Gastrocnemius medialis (tissue), 4 donors: ENCODE data around the gene SNAP25.

Experiments
- POLR2A ChIP-seq, 2 donors: fragments of 450-650 bp; IDR thresholded peaks; one replicate each; pipeline ENCODE4 v1.6.1; 2017; ENCODE audit warnings: antibody characterized with exemption in 2 of 2, mild to moderate bottlenecking in 2 of 2, moderate library complexity in 2 of 2
- TF ChIP-seq, protein P1 (sequence below), 5 experiments: fragments of 450-650 bp in 3 of 5; fragments of 200-600 bp in 2 of 5; sonication (generic) in 2 of 5; IDR thresholded peaks in 4 of 5; conservative IDR thresholded peaks in 1 of 5; 1 replicate in 4 of 5; 2 replicates in 1 of 5; pipeline ENCODE4 v1.5.1; 2016 to 2019; ENCODE audit warnings: antibody characterized with exemption in 5 of 5, mild to moderate bottlenecking in 3 of 5, moderate library complexity in 3 of 5

DNA sequence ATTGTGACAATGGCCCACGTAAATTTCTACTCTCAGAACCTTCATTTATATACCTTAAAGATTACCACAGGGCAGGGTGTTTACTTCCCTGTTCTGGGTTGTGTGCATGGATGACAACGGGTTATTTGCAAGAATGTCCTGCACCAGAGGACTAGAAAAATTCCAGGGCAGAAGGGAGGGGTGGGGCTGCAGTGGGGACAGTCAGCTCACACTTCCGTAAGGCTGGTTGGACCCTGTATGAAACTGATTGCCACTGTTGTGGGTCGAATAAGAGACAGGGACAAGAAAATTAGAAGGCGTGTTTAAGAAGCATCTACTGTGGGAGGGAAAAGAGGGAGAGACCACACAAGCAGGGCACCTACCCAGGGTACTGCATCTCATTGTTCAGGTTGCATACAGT, 96.5 kb downstream of the SNAP25 start:
- TF ChIP-seq POLR2A (IDR thresholded peaks at IDR 0.05), result no peak
- TF ChIP-seq, protein P1, sequence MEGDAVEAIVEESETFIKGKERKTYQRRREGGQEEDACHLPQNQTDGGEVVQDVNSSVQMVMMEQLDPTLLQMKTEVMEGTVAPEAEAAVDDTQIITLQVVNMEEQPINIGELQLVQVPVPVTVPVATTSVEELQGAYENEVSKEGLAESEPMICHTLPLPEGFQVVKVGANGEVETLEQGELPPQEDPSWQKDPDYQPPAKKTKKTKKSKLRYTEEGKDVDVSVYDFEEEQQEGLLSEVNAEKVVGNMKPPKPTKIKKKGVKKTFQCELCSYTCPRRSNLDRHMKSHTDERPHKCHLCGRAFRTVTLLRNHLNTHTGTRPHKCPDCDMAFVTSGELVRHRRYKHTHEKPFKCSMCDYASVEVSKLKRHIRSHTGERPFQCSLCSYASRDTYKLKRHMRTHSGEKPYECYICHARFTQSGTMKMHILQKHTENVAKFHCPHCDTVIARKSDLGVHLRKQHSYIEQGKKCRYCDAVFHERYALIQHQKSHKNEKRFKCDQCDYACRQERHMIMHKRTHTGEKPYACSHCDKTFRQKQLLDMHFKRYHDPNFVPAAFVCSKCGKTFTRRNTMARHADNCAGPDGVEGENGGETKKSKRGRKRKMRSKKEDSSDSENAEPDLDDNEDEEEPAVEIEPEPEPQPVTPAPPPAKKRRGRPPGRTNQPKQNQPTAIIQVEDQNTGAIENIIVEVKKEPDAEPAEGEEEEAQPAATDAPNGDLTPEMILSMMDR (IDR thresholded peaks at IDR 0.05 in 4 of 5, conservative IDR thresholded peaks at IDR 0.05 in 1 of 5), result no peak
